Fibroblast of skin of scalp (primary cell): ENCODE measurements around the gene CPNE1.

Experiments used
- DNase-seq: peaks from one replicate; pipeline ENCODE4 v3.0.0-alpha.2; 2013

CPNE1 gene

DNA sequence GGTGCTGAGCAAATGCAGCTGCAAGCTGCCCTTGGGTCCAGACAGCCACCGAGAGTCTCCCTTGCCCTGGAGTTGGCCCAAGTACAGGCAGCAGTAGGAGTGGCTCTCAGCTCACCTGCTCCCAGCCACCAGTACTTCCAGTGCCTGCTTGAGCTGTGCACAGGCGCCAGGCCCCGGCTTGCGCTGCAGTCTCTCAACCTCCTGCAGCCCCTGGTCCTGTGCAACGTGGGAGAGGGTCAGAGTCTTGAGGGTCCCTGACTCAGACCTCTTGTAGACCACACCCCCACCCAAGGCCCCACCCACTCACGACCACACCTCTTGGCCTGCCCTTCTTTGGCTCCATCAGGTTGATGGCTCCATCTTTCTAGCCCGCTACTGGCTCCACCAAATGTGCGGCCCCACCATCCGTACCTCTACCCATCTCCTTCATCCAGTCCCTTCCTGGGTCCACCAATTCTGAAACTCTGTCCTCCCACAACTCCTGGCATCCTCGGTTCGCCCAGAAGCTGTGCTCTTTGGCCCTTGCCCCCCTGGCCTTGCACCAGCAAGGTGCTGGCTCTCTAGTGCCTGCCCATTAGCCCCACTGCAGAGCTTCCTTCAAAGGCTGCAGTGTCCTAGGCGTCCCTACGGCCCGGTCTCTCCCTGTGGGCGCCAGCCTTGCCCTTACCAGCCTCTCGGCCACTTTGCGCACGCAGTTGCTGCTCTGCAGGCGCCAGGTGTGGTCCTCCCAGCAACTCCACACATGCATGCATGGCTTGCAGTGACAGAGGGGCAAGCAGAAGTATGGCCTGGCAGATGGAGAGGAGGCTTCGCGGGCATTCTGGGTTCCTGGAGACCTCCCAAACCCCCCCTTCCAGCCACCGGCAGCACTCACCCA lies 65.6 kb downstream of the CPNE1 start:
- DNase-seq = no peak

DNA sequence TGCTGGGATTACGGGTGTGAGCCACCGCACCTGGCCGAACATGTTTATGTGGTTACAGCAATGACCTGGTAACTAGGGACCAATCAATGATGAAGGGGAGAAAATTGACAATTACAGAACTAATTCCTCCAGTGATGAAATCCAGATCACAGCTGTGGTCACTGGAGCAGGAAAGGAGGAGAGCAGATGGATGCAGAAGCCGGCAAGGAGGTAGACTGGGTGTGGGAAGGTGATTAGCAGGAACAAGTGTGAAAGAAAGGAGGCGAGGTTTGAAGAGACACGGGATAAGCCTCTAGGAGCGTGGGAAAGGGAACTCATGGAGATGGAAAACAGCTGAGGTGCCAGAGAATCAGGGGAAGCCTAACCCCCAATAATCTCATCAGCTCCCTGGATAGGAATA lies 66.2 kb downstream of the CPNE1 start:
- no peak for DNase-seq

DNA sequence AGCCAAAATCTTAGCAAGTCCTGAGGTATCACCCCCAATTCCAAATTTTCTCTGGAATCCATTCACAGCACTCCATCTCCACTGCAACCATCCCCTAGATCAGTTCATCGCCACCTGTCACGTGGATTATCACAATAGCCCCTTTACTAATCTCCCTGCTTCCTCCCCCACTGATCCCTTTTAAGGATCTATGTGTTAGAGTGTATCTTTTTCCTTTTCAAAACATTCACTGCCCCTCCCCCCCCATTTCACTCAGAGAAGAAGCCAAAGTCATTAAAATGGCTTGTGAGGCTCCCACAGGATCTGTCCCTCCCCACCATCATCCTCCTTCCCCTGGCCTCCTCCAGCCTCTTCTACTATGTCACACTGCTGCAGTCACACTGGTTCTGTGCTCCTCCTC lies 67.5 kb downstream of the CPNE1 start:
- no peak for DNase-seq

DNA sequence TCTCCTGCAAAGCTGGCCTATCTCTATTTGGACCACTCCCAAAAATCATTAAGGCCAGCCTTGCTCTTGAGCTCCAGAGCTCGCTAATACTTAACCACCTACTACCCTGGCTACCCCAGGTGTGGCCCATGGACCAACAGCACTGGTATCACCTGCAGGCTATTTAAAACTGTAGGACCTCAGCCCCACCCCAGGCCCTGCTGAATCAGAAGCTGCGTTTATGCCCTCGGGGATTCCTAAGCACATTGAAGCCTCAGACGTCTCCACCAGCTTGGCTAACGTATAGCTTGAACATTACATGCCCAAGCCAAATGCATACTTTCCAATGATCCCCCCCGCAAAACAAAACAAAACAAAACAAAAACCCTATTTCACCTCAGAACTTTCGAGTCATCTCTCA lies 68.8 kb downstream of the CPNE1 start:
- DNase-seq = no peak

DNA sequence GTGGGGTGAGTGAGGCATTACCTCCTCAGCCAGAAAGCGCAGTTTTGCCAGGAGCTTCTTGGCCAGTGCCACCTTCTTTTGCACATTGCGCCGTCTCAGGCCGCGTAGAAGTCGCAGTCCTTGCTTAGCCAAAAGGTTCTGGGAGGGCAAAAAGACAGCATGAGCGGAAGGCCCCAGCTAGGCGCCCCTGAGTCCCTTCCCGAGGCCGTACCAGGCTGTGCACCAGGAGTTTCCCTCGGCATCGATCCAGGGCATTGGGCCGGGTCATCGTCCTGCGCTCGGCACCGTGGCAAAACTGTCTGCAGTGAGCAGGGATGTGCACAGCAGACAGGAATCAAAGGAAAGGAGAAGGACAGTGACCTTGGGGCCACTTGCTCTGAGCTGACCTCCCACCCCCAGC lies 69.2 kb downstream of the CPNE1 start:
- no peak for DNase-seq

DNA sequence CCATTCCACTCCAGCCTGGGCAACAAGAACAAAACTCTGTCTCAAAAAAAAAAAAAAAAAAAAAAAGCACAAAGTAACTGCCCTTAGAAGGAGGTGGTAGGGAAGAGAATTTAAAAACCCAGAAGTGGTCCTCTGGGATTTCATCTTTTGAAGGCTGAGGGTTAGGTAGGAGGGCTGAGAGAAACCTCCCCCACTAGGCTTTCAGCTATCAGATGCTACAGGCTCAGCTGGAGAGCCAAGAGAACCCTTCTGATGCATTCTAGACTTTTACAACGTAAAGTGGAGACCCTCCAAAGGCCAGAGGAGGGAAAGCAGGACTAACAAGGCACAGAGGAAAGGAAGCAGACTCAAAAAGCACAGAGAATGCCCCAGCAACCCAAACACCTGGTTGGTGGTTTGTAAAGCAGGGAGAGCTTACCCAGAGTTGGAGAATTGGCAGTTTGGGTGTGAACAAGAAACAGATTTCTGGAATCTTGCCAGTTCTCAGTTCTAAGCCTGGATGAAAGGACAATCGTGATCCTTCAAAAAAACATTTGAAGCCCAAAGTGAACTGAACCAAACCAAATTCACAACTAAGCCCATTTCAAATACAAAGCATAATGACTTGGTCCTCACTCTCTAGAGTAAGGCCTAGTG lies 72.2 kb downstream of the CPNE1 start:
- DNase-seq = no peak

DNA sequence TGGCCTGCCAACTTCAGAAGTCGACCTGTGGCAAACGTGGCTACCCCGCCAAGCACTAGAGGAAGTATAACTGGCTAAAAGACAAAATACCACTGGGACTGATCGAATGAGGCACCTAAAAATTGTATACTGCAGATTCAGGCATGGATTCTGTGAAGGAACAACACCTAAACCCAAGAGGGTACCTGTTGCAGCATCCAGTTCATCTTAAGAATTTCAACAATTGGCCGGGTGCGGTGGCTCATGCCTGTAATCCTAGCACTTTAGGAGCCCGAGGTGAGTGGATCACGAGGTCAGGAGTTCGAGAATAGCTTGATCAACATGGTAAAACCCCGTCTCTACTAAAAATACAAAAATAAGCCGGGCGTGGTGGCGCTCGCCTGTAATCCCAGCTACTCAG lies 76.3 kb downstream of the CPNE1 start:
- no peak for DNase-seq

DNA sequence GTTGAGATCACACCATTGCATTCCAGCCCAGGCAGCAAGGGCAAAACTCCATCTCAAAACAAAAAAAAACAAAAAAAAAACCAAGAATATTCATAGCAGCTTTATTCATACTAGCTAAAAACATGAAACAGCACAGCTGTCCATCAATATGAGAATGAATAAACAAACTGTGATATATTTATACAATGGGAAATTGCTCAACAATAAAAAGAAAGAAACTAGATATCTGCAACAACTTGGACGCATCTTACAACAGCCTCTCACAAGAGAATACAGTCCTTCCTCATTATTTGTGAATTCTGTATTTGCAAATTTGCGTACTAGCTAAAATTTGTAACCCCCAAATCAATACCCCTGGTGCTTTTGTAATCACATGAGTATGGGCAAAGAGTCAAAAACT lies 77.3 kb downstream of the CPNE1 start:
- no peak for DNase-seq

DNA sequence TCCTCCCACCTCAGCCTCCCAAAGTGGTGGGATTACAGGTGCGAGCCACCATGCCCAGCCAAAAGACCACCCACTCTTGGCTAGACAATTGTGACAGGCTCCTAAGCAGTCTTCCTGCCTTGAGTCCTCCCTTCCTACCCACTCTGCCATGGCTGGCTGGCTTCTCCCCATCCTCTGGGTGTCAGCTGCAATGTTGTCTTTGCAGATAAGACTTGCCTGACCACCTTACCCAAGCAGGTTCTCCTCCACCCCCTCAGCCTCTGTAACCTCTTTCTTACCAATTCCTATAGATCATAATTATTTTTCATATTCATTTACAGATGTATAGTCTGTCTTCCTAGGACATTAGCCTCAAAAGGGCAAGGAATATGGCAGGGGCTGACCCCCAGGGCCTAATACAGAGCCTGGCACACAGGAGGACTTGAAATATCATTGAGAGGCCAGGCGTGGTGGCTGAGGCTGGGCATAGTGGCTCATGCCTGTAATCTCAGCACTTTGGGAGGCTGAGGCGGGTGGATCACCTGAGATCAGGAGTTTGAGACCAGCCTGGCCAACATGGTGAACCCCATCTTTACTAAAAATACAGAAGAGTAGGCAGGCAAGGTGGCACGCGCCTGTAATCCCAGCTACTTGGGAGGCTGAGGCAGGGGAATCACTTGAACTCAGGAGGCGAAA lies 77.8 kb downstream of the CPNE1 start:
- no peak for DNase-seq

DNA sequence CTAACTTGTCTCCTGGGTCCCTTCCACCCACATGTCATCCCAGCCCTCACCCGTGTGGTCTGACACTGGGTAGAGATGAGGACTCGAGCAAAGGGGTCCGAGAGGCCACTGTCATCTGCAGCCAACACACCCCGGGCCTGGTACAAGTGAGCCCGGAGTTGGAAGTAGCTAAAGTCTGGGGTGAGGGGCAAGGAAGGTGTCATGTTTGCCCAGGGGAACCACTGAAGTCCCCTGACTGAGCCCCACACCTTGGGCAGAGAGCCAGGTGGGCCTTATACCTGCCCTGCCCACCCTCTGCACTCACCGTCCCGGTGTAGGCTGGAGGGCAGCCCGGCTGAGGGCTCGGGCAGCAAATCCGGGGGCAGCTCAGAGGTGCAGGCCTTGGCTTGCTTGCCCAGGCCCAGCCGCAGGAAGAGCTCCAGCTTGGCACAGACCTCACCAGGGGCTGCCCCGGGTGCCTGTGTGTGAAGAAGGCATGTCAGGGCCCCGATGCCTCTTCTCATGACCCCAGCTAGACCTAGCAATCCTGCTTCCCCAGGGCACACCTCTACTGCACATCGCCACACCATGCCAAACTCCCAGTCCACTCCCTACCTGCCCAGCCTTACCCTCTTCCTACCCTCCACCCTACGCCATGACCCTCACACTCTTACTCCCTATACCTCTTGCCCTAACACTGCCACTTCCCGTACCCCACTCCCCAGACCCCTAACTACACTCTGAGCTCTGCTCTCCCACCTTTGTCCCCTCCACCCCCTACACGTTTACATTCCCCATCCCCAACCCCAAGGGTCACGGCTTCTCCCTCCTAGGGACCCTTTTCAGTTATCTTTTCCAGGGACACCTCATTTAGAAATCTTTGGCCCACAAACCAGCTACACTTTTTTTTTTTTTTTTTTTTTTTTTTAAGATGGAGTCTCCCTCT lies 80.8 kb downstream of the CPNE1 start:
- DNase-seq = no peak

DNA sequence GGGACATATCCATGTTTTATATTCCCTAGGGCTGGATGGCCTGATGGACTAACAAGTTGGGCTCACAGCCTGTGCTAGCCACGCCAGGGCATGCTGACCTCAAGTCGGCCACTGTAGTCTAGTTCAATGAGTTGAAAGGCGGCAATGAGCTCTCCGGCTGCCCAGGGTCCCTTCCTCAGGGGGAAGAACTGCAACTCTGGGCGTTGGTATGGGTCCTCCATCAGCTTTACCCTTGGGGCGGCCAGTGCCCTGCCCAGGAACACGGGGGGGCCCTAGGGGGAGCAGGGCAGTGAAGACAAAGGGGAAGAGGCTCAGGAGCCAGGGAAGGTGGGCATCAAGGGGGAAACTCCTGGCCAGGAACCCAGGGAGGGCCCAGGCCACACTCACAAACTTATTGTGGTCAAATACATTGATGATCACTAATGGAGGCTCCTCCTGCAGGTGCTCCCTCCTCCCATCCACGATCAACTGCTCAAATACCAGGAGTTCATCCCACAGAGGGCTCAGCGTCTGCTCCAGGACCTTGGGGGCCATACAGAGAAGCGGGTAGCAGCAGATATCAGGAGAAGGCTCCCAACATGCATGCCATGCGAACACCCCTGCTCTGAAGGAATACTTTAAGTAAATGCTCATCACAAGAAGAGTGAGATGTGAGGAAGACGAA lies 81.8 kb downstream of the CPNE1 start:
- no peak for DNase-seq

DNA sequence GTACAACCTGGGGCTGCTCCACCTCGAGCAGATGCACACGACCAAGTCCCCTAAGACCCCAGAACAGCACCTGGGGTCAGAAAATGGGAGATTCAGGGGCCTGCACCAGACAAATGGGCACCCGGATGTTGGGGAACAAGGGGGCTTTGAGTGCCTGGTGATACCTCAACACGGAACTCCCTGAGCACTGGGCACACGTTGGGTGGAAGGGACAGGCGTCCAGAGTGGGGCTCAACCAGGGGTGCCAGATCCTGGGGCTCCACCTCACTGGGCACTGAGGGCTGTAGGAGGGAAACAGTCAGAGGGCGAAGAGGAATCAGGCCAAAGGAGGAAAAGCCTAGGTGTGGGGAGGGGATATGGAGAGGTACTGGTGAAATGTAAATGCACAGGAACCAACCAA lies 82.6 kb downstream of the CPNE1 start:
- DNase-seq = no peak

DNA sequence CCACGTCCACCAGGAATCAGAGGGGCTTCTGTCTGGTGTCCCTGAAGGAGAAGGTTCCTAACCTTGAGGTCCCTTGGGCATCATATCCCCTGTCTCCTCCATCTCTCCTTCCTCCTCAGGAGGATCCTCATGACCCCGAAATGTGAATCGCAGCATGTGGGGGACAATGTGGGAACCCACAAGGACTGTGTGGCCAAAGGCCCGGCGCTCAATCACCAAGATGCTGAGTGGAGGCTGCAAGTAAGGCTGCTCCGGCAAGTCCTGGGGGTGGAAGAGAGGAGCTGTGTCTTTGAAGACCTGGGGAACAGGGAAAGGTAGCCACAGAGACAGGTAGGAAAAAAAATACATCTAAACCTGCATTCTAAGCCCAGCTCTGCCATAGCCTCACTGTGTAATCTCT lies 85.5 kb downstream of the CPNE1 start:
- no peak for DNase-seq

DNA sequence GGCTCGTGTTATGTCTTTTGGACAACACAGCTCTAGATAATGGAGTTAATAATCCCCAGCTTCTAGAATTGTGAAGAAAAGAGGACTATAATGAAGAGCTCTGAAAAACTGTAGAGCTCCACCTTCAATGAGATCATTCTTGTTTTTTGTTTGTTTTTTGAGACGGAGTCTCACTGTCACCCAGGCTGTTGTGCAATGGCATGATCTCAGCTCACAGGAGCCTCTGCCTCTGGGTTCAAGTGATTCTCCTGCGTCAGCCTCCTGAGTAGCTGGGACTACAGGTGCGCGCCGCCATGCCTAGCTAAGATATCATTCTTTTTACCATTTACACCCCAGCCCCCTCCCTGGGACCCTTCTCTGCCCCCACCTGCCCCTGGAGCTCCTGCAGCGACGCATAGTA lies 86.2 kb downstream of the CPNE1 start:
- DNase-seq = no peak

DNA sequence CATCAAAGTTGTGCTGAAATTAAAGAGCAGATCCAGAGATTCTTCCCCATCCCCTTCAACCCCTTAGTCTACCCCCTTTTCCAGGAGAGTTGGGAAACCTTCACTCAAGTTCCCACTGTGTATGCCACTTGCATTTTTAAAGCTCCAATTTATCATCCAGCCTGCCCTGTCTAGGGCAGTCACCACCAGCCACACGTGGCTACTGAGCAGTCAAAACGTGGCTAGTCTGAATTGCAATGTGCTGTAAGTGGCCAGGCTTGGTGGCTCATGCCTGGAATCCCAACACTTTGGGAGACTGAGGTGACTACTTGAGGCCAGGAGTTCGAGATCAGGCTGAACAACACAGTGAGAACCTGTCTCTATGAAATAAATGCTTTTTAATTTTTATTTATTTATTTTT lies 87.9 kb downstream of the CPNE1 start:
- no peak for DNase-seq
